ENCODE measurements around the gene PSMG3.
"Not testable (repeated sequence)": the region's sequence is repeated elsewhere in the genome, so short reads cannot be mapped to it uniquely, and the experiment has no call there.

PSMG3 gene

GRCh38 chr7:1596181-1597043, 26.6 kb upstream of the PSMG3 start:
- no peak for DNase-seq (ENCODE audit: low spot score)

- no peak for DNase-seq (ENCODE audit: low spot score)
Observed at GRCh38 chr7:1595636-1596035, 25.8 kb upstream of the PSMG3 start.

- DNase-seq (ENCODE audit: low spot score): no peak
Observed at GRCh38 chr7:1595027-1595426, 25.2 kb upstream of the PSMG3 start.

- no peak for DNase-seq (ENCODE audit: low spot score)
Observed at GRCh38 chr7:1593904-1594421, 24.1 kb upstream of the PSMG3 start.

- DNase-seq (ENCODE audit: low spot score): no peak
Observed at GRCh38 chr7:1593091-1593866, 23.4 kb upstream of the PSMG3 start.

- DNase-seq (ENCODE audit: low spot score): no peak
Observed at GRCh38 chr7:1592299-1592871, 22.6 kb upstream of the PSMG3 start.

- no peak for DNase-seq (ENCODE audit: low spot score)
Observed at GRCh38 chr7:1591876-1592275, 22.0 kb upstream of the PSMG3 start.

- DNase-seq (ENCODE audit: low spot score): no peak
Observed at GRCh38 chr7:1591396-1591795, 21.6 kb upstream of the PSMG3 start.

GRCh38 chr7:1590887-1591286, 21.1 kb upstream of the PSMG3 start:
- no peak for DNase-seq (ENCODE audit: low spot score)

GRCh38 chr7:1590476-1590875, 20.6 kb upstream of the PSMG3 start:
- no peak for DNase-seq (ENCODE audit: low spot score)

- DNase-seq (ENCODE audit: low spot score): no peak
Observed at GRCh38 chr7:1588978-1589377, 19.1 kb upstream of the PSMG3 start.

- no peak for DNase-seq (ENCODE audit: low spot score)
Observed at GRCh38 chr7:1587738-1588137, 17.9 kb upstream of the PSMG3 start.

GRCh38 chr7:1586827-1587705, 17.2 kb upstream of the PSMG3 start:
- no peak for DNase-seq (ENCODE audit: low spot score)

- DNase-seq (ENCODE audit: low spot score): no peak
Observed at GRCh38 chr7:1586126-1586826, 16.4 kb upstream of the PSMG3 start.

- DNase-seq (ENCODE audit: low spot score): no peak
Observed at GRCh38 chr7:1585142-1585981, 15.5 kb upstream of the PSMG3 start.

GRCh38 chr7:1584700-1585099, 14.9 kb upstream of the PSMG3 start:
- DNase-seq (ENCODE audit: low spot score): no peak

- not testable (repeated sequence) for DNase-seq (ENCODE audit: low spot score)
Observed at GRCh38 chr7:1583241-1583930, 13.6 kb upstream of the PSMG3 start.

- no peak for DNase-seq (ENCODE audit: low spot score)
Observed at GRCh38 chr7:1580422-1581030, 10.7 kb upstream of the PSMG3 start.

All from CD4-positive, alpha-beta T cell treated with Interleukin-2 at 100 ng/mL for 4 hours (primary cell).